GM19372 (cell line): ENCODE results near the gene CBFA2T2.
A peak's percentile ranks its signal among the peaks of the same experiment; 100 is the strongest.
"Not testable (repeated sequence)": the region's sequence is repeated elsewhere in the genome, so short reads cannot be mapped to it uniquely, and the experiment has no call there.

Experiments
- ATAC-seq: cut with Tn5 transposase; IDR thresholded peaks from one replicate; pipeline ENCODE4 v1.9.1; 2021; ENCODE audit warnings: mild to moderate bottlenecking, low read depth, moderate library complexity; ENCODE audit not compliant: unreplicated experiment

CBFA2T2 gene

DNA sequence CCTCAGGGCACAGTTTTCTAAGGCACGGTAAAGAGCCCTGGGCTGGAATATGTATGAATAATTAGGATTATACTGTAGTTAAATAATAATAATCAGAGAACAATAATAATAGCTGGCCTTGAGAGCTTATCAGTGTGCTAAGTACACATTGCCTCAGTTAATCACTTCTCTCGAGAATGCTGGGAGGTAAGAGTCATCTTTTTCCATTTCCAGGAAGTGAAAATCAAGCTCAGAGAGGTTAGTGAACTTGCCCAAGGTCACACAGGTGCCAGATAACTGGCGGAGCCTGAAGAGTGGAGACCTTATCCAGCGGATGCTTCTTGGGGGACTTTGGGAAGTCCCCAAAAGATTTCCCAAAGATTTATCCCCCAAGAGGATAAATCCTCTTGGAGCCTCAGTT lies 19.4 kb upstream of the CBFA2T2 start:
- ATAC-seq: no peak

DNA sequence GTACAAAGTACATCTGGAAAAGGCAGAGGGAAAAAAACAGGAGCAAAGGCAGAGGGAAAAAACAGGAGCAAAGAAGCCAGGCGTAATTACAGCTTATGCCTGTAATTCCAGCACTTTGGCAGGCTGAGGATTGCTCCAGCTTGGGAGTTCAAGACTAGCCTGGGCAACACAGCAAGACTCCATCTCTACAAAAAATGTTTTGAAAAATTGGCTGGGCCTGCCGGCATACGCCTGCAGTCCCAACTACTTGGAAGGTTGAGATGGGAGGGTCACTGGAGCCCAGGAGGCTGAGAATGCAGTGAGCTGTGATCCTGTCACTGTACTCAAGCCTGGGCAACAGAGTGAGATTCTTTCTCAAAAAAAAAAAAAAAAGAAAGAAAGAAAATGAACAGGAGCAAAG lies 19.0 kb upstream of the CBFA2T2 start:
- ATAC-seq: no peak

DNA sequence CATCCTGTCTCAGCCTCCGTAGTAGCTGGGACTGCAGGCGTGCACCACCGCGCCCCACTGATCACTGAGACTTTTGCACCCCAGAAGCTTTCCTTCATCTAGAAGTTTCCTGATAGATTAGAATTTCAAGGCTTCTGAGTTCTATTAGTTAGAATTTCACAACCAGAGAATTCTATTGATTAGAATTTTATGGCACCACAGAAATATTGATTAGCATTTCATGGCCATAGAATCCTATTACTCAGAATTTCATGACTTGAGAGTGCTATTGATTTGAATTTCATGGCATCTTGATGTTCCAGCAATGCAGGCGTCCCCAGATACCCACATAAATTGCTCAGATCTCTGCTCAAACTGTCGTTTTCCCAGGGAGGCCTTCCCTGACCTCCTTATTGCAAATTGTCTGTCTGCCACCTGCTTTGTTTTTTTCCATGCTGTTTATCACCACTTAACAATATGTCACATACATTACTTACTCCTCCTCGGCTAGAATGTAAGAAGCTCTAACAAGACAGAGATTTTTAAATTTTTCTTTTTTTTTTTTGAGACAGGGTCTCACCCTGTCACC lies 16.9 kb upstream of the CBFA2T2 start:
- no peak for ATAC-seq

DNA sequence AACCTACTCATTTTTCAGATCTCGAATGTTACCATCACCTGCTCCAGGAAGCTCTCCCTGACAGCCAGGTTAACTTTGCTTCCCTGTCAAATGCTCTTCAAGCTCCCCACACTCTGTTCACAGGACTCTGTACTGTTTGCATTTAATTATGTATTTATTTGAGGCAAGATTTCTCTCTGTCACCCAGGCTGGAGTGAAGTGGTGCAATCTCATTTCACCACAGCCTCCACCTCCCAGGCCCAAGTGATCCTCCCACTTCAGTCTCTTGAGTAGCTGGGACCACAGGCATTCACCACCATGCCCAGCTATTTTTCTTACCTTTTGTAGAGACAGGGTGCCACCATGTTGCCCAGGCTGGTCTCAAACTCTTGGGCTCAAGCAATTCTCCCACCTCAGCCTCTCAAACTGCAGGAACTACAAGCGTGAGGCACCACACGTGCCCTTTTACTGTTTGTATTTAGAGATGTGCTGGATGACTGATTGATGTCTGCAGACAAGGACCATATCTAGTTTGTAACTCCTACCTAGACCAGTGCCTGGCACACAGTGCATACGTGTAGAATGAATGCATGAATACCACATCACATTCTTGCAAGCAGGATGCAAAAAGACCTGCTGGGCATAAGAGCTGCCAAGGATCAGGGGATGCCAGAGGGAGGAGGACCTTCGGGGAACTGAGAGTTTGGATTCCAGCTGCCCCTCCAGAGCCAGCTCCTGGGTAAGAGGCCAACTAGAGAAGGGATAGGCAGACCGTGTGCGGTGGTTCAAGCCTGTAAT lies 15.6 kb upstream of the CBFA2T2 start:
- ATAC-seq: no peak

DNA sequence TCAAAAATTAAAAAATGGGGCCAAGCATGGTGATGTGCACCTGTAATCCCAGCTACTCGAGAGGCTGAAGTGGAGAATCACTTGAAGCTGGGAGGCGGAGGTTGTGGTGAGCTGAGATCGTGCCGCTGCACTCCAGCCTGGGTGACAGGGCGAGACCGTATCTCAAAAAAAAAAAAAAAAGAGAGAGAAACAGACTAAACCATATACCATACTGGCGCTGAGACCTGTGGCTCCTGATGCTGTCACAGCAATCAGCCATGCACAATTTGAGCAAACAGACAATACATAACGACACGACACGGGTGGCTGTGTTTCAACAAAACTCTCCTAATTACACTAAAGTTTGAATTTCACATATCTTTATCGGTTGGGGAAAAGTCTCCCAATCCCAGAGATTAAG lies 14.9 kb upstream of the CBFA2T2 start:
- no peak for ATAC-seq

DNA sequence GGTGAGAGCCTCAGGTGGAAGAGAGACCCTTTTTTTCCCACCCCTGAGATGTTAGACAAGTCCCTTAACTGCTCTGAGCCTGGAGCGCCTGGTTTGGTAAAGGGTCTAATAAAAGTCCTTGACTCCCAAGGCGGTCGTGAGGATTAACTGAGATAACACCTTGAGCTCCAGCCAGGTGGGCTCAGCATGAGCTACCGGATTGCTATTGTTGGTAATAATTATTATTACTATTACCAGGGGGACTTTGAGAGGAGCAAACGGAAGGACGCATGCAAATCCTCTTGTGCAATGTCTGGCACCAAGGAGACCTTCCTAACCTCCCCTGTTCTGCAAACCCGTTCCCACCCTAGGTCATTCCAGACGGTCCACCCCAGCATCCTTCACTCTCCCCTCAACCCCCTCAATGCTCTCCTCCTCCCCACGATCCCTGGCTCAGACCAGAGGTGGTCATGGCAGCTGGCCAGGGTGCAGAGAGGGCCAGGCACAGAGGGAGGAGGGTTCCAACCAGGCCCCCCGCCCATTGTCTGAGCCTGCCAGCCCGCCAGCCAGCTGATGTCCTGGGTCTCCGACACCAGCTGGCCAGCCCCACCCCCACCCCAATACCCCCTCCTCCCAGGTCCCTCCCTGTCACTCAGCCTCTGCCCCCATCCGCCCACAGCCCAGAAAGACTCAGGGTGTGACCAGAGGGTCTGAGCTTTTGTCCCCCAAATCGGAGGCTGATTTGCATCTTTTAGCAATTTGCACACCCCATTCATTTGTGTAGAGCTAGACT lies 14.3 kb upstream of the CBFA2T2 start:
- ATAC-seq: no peak

DNA sequence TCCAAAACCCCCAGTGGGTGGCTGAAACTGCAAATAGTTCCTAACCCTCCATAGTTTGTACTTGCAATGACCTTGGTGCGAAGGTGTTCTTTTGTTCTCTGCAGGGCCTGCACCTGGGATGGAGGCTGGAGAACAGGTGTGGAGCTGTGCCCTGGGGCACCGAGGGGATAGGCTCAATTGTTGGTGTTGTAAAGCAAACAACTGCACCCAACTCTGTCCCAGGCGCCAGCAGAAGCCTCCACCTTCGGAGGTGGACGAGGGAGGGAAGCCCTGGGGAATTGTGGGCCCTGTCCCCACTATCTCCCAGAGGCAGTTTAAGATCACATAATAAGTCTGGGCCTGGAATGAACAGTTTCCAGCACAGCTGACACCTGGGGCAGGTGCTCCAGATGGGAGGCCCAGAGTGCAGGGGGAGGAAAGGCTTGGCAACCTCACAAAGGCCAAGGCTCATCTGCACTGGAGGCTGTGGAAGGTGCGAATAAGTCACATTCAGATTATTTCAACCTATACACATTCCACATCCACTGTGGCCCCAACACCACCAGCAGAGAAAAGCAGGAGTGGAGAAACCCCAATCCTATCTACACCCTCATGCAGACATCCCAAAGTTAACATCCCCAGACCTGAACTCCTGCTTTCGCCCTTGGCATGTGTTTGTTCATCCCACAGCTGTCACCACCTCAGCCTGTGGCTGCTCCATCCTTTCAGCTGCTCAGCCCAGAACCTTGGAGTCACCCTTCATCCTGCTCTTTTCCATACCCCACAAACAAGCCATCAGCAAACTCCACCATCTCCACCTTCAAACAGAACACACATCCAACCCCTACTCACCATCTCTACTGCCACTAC lies 12.3 kb upstream of the CBFA2T2 start:
- ATAC-seq: no peak

DNA sequence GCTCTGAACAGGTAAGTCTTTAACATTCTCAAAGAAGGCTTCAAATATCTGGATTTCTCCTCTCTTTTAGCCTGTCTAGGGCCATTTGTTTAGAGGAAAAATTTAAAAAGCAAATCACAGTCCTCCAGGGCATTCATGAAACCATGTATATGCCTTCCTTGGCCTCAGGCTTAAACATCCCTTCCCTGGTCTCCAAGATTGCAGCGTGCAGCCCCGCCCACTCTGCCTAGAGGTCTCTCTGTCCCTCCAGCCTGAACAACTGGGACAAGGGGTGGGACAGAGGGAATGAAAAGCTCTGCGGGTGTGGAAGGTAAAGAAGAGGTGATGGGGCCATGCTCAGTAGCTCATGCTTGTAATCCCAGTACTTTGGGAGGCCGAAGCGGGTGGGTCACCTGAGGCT lies 9.8 kb upstream of the CBFA2T2 start:
- ATAC-seq: no peak

DNA sequence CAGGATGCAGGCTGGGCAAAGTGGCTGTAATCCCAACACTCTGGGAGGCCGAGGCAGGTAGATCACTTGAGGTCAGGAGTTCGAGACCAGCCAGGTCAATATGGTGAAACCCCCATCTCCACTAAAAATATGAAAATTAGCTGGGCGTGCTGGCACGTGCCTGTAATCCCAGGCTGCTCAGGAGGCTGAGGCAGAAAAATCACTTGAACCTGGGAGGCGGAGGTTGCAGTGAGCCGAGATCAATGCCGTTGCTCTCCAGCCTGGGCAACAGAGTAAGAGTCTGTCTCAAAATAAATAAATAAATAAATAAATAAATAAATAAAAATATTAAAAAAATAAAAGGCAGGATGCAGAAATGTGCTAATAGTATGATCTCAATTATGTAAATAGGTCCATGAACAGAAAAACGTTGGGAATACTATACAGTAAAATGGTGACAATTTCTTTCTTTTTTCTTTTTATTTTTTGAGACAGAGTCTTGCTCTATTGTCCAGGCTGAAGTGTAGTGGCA lies 8.4 kb upstream of the CBFA2T2 start:
- ATAC-seq: no peak

DNA sequence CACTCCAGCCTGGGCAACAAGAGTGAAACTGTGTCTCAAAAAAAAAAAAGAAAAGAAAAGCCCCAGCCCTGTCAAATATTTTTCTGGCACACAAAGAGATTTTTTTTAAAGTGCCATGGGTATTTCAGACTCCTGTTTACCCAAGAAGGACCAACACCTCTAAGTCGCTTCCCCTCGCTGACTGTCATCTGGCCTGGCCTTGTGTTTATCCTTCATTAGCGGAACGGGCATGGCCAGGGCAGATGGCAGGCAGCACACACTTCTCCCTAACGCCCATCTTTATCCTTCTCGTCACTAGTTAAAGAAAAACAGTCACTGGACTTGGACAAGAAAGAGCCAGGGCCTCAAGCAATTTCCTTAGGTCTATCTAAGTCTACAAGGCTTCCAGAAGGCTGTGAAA lies 7.3 kb upstream of the CBFA2T2 start:
- no peak for ATAC-seq

DNA sequence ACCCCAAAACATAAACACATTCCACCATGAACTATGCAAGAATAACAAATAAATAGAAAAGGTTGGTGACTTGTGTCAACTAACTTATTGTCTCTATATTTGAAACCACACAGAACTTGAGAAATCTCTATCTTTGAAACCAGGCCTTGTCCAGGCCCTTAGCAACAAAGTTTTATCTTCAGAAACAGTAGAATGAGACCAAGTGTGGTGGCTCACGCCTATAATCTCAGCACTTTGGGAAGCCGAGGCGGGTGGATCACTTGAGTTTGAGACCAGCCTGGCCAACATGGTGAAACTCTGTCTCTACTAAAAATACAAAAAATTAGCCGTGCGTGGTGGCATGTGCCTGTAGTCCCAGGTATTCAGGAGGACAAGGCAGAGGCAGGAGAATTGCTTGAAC lies 6.7 kb upstream of the CBFA2T2 start:
- not testable (repeated sequence) for ATAC-seq

DNA sequence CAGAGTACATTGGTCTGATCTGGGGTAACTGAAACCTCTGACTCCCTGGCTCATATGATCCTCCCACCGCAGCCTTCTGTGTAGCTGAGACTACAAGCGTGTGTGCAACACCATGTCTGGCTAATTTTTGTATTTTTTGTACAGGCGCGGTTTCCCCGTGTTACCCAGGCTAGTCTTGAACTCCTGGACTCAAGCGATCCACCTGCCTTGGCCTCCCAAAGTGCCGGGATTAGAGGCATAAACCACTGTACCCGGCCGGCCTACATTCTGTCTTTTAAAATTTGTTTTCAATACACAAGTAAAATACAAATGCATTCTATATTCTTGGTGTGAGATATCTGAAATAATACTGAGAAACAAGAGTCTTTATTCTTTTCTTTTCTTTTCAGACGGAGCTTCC lies 1.7 kb upstream of the CBFA2T2 start:
- ATAC-seq: no peak

DNA sequence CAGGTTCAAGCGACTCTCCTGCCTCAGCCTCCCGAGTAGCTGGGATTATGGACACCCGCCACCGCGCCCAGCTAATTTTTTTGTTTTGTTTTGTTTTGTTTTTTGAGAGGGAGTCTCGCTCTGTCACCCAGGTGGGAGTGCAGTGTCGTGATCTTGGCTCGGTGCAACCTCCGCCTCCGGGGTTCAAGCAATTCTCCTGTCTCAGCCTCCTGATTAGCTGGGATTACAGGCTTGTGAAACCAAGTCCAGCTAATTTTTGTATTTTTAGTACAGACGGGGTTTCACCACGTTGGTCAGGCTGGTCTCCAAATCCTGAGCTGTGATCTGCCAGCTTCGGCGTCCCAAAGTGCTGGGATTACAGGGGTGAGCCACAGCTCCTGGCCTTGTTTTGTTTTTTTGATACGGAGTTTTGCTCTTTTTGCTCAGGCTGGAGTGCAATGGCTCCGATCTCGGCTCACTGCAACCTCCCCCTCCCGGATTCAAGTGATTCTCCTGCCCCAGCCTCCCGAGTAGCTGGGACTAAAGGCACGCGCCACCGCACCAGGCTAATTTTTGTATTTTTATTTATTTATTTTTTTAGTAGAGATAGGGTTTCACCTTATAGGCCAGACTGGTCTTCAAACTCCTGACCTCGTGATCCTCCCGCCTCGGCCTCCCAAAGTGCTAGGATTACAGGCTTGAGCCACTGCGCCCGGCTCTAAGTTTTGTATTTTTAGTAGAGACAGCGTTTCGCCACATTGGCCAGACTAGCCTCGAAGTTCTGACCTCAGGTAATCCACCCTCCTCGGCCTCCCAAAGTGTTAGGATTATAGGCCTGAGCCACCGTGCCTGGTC lies 1.0 kb upstream of the CBFA2T2 start:
- ATAC-seq: not testable (repeated sequence)

DNA sequence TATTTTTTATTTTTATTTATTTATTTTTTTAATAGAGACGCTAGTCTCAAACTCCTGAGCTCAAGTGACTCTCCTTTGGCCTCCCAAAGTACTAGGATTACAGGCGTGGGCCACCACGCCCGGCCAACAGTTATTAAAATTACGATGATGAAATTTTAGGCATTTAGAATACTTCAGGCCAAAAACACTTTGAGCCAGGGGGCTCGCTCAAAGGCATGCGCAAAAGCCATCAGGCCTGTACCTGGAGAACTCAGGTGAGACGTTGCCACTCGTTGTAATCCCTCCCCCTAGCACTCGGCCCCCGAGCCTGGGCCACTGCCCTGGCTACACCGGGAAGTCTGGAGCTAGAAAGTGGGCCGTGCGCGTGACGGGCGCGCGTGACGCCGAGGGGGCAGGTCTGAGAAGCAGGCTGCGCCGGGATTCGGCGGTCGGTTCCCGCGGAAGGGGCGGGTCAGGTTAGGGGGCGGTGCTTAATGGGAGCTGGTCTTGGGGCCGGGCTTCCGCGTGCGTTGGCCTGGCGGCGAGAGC lies 337 bp upstream of the CBFA2T2 start:
- peak; percentile 92 for ATAC-seq

DNA sequence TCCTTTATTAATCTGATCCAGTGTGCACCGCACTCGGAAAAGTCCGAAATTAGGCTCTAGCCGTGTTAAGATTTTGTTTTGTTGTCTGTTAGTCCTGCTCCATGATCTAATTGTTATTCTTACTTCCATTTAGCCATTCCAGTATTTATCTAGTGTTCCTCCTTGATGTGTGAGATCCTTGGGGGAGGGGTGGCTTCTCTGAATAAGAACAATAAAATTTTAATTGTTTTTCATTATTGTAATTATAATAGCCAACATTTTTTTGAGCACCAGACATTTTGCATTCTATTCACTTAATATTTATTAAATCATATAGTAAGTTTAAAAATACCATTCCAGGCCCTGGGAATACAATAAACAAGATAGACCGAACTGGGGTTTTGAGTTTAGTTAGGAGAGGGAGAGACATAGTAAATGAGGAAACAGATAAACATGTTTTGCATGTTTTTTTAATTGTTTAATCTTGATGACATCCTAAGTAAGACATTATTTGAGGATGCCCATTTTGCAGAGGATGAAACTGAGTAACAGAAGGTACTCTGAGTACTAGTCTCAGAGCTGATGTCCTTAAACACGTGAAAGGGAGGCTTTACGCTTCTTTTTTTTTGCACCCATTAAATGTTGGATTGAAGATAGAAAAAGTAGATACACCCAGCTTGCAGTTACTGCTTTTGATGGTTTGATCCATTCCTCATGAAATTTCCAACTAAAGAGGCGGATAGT lies 1.2 kb downstream of the CBFA2T2 start:
- ATAC-seq: no peak

DNA sequence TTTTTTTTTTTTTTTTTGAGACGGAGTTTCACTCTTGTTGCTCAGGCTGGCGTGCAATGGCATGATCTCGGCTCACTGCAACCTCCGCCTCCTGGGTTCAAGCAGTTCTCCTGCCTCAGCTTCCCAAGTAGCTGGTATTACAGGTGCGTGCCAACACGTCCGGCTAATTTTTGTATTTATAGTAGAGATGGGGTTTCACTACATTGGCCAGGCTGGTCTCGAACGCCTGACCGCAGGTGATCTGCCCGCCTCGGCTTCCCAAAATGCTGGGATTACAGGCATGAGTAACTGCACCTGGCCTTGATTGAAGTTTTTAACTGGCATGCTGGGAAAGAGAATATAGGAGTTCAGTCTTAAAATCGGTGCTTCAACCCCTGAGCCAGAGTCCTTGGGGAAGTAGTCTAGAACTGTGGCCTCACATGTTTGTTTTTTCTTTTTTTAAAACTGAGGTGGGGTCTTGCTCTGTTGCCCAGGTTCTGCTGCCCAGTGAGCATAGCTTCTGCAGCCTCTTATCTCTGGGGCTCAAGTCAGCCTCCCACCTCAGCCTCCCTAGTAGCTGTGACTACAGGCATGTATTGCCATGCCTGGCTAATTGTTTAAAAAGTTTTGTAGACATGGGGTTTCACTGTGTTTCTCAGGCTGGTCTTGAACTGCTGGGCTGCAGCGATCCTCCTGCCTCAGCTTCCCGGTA lies 3.3 kb downstream of the CBFA2T2 start:
- ATAC-seq: no peak

DNA sequence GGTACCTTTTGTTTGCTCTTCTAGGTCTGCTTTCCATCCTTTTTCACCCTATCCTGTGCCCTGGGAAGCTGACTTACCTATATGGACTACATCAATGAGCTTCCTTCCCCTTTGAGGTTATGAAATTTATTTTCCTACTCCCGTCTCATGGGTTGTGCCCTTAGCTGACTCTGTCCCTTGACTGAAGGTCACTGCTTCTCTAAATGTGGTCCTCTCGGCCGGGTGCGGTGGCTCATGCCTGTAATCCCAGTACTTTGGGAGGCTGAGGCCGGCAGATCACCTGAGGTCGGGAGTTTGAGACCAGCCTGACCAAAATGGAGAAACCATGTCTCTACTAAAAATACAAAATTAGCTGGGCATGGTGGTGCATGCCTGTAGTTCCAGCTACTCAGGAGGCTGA lies 6.9 kb downstream of the CBFA2T2 start:
- not testable (repeated sequence) for ATAC-seq

DNA sequence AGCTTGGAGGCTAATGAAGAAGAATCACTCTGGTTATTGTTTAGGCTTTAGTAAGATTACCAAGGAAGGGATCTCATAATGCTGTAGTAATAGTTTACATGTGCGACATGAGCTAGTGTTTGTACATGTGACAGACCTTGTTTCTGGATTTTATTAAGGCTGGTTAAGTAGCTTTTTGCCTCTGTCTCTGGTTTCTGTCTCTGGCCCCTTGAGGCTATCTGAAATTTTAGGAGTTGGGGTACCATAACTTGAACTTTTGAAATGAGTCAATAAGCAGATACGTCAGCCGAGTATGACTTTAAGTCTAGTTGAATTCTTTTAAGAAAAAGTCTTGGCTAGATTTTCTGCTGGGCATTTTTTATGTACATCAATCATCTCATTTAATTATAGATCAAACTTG lies 9.5 kb downstream of the CBFA2T2 start:
- no peak for ATAC-seq
